PFSK-1 (cell line): Measurements from ENCODE around the gene TPK1.

ENCODE experiments used
- FOXP2 ChIP-seq: optimal IDR thresholded peaks from 2 replicates; pipeline ENCODE3; 2011; ENCODE audit warnings: borderline replicate concordance, control low read depth, inconsistent platforms; ENCODE audit not compliant: insufficient read depth; ENCODE audit errors: extremely low read length, extremely low read depth
- POLR2AphosphoS5 ChIP-seq: IDR thresholded peaks from 2 replicates; pipeline ENCODE4 v1.6.1; 2012; ENCODE audit warnings: low read depth, mild to moderate bottlenecking, control low read depth, low read length, moderate library complexity
- SIN3A ChIP-seq: IDR thresholded peaks from 2 replicates; pipeline ENCODE4 v1.6.1; 2012; ENCODE audit warnings: mild to moderate bottlenecking, low read length, moderate library complexity, borderline replicate concordance; ENCODE audit not compliant: insufficient read depth
- TAF1 ChIP-seq: IDR thresholded peaks from 2 replicates; pipeline ENCODE4 v1.6.1; 2012; ENCODE audit warnings: low read length, control low read depth, borderline replicate concordance; ENCODE audit not compliant: insufficient read depth

- TF ChIP-seq TAF1 (no peak), POLR2AphosphoS5 (no peak), SIN3A (no peak), FOXP2 (no peak)
Observed at GRCh38 chr7:144468990-144469732, 366.7 kb downstream of the TPK1 start.
